Measurements from ENCODE around the gene RNF135. TPM values are rescaled to one million over a fixed set of nuclear protein-coding genes. Genes with fewer than 3 reads are reported as not detected.
"Not testable (repeated sequence)": the region's sequence is repeated elsewhere in the genome, so short reads cannot be mapped to it uniquely, and the experiment has no call there.

Gene RNF135
- polyA plus RNA-seq, 1 of the 3 experiments (the other 2 are of a cell fraction): not detected

DNA sequence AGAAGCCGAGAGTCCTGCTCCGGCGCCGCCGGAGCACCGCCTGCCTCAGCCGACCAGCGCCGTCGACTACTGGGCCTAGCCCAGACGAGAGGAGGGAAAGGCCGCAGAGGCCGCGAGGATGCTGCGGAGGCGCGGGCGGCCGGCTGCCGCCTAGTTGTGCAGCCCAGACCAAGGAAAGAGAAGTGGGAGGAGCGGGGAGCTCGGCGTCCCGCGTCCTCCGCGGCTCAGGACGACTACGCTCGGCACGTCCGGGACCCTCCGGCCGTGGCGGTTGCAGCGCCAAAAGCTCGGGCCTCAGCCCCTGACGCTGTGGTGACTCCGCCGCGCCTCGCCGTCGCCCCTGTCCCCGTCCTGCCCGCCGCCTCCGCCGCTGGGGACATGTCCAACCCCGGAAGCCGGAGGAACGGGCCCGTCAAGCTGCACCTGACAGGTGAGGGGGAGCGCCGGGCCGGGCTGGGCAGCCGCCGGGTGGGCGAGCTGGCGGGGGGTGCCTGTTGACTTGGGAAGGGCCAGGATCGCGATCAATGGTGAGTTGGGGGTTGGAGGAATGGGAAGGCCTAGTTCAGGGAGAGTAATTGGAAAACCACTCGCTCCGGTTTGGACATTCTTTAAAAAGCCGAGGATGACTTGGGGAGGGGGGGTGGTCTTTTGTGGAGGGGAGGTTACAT is 37.7 kb downstream of the RNF135 start:
- CTCF ChIA-PET: interaction anchor here (0.7 to 2.6 kb wide), 2 partner anchors 207 to 208 kb away, joined by 3 to 7 read pairs; no protein-coding TSS in a partner anchor
- Histone ChIP-seq H3K9me2 (no peaks in the 10 kb centered on the region), H3K27ac (ENCODE audit: low read depth in 2 of 2, low read length in 1 of 2) (no peak overlapping the region), H2AFZ (ENCODE audit: low read depth) (no peak overlapping the region), H3K4me1 (ENCODE audit: control insufficient read depth in 1 of 2, insufficient read depth in 2 of 2, low read depth in 1 of 2, low read length in 1 of 2) (peaks cover 0 to 11% of the 10 kb centered on the region in 2 experiments; a peak in 1 of 4 replicates), H3K79me2 (ENCODE audit: insufficient read depth) (no peaks in the 10 kb centered on the region), H3K4me2 (no peak overlapping the region), H3K9me3 (no peaks in the 10 kb centered on the region), H3K27me3 (ENCODE audit: insufficient read depth) (no peaks in the 10 kb centered on the region), H3K4me3 (ENCODE audit: low read depth in 2 of 2, low read length in 1 of 2) (no peak overlapping the region), H4K20me1 (ENCODE audit: insufficient read depth) (no peaks in the 10 kb centered on the region), H3K9ac (no peak overlapping the region), H3F3A (replicated peaks; ENCODE audit: insufficient read depth) (peaks cover 18% of the 10 kb centered on the region), H3K36me3 (replicated peaks in 1 of 2; ENCODE audit: control insufficient read depth in 1 of 2, insufficient read depth in 2 of 2, low read length in 1 of 2) (no peaks in the 10 kb centered on the region)
- DNase-seq: no peak
- 97% methylated on average over 56 of the region's 65 CpGs for WGBS (ENCODE audit: low lambda C conversion rate)
- POLR2A ChIA-PET: no interaction called here
- TF ChIP-seq, protein P1, sequence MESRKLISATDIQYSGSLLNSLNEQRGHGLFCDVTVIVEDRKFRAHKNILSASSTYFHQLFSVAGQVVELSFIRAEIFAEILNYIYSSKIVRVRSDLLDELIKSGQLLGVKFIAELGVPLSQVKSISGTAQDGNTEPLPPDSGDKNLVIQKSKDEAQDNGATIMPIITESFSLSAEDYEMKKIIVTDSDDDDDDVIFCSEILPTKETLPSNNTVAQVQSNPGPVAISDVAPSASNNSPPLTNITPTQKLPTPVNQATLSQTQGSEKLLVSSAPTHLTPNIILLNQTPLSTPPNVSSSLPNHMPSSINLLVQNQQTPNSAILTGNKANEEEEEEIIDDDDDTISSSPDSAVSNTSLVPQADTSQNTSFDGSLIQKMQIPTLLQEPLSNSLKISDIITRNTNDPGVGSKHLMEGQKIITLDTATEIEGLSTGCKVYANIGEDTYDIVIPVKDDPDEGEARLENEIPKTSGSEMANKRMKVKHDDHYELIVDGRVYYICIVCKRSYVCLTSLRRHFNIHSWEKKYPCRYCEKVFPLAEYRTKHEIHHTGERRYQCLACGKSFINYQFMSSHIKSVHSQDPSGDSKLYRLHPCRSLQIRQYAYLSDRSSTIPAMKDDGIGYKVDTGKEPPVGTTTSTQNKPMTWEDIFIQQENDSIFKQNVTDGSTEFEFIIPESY (IDR thresholded peaks at IDR 0.05; ENCODE audit: borderline replicate concordance, low read depth): no peak
- no peak for TF ChIP-seq RAD21 (IDR thresholded peaks at IDR 0.05; ENCODE audit: low read length)
- TF ChIP-seq, protein P2, sequence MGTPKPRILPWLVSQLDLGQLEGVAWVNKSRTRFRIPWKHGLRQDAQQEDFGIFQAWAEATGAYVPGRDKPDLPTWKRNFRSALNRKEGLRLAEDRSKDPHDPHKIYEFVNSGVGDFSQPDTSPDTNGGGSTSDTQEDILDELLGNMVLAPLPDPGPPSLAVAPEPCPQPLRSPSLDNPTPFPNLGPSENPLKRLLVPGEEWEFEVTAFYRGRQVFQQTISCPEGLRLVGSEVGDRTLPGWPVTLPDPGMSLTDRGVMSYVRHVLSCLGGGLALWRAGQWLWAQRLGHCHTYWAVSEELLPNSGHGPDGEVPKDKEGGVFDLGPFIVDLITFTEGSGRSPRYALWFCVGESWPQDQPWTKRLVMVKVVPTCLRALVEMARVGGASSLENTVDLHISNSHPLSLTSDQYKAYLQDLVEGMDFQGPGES (IDR thresholded peaks at IDR 0.05; ENCODE audit: low read depth, low read length): no peak
- TF ChIP-seq NFIC (IDR thresholded peaks at IDR 0.05; ENCODE audit: borderline replicate concordance): no peak
- no peak for TF ChIP-seq POLR2AphosphoS5 (IDR thresholded peaks at IDR 0.05; ENCODE audit: low read depth, low read length)
- TF ChIP-seq NRF1 (IDR thresholded peaks at IDR 0.05; ENCODE audit: low read depth, low read length): no peak
- TF ChIP-seq SMC3 (IDR thresholded peaks at IDR 0.05; ENCODE audit: low read depth, low read length): no peak
- TF ChIP-seq YY1 (IDR thresholded peaks at IDR 0.05; ENCODE audit: low read depth): no peak
- TF ChIP-seq, protein P3, sequence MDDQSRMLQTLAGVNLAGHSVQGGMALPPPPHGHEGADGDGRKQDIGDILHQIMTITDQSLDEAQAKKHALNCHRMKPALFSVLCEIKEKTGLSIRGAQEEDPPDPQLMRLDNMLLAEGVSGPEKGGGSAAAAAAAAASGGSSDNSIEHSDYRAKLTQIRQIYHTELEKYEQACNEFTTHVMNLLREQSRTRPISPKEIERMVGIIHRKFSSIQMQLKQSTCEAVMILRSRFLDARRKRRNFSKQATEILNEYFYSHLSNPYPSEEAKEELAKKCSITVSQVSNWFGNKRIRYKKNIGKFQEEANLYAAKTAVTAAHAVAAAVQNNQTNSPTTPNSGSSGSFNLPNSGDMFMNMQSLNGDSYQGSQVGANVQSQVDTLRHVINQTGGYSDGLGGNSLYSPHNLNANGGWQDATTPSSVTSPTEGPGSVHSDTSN (IDR thresholded peaks at IDR 0.05): no peak
- TF ChIP-seq RCOR1 (IDR thresholded peaks at IDR 0.05; ENCODE audit: low read length): no peak
- TF ChIP-seq EP300 (IDR thresholded peaks at IDR 0.05; ENCODE audit: borderline replicate concordance in 1 of 2, low read depth in 1 of 2, low read length in 1 of 2): no peak
- TF ChIP-seq, protein P4, sequence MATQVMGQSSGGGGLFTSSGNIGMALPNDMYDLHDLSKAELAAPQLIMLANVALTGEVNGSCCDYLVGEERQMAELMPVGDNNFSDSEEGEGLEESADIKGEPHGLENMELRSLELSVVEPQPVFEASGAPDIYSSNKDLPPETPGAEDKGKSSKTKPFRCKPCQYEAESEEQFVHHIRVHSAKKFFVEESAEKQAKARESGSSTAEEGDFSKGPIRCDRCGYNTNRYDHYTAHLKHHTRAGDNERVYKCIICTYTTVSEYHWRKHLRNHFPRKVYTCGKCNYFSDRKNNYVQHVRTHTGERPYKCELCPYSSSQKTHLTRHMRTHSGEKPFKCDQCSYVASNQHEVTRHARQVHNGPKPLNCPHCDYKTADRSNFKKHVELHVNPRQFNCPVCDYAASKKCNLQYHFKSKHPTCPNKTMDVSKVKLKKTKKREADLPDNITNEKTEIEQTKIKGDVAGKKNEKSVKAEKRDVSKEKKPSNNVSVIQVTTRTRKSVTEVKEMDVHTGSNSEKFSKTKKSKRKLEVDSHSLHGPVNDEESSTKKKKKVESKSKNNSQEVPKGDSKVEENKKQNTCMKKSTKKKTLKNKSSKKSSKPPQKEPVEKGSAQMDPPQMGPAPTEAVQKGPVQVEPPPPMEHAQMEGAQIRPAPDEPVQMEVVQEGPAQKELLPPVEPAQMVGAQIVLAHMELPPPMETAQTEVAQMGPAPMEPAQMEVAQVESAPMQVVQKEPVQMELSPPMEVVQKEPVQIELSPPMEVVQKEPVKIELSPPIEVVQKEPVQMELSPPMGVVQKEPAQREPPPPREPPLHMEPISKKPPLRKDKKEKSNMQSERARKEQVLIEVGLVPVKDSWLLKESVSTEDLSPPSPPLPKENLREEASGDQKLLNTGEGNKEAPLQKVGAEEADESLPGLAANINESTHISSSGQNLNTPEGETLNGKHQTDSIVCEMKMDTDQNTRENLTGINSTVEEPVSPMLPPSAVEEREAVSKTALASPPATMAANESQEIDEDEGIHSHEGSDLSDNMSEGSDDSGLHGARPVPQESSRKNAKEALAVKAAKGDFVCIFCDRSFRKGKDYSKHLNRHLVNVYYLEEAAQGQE (IDR thresholded peaks at IDR 0.05; ENCODE audit: low read depth, low read length): no peak
- no peak for TF ChIP-seq CHD2 (IDR thresholded peaks at IDR 0.05; ENCODE audit: low read length, partially characterized antibody)
- no peak for TF ChIP-seq ELF1 (IDR thresholded peaks at IDR 0.05)
- TF ChIP-seq GABPA (IDR thresholded peaks at IDR 0.05; ENCODE audit: low read depth): no peak
- no peak for TF ChIP-seq RXRA (IDR thresholded peaks at IDR 0.05; ENCODE audit: borderline replicate concordance, low read depth)
- TF ChIP-seq, protein P5, sequence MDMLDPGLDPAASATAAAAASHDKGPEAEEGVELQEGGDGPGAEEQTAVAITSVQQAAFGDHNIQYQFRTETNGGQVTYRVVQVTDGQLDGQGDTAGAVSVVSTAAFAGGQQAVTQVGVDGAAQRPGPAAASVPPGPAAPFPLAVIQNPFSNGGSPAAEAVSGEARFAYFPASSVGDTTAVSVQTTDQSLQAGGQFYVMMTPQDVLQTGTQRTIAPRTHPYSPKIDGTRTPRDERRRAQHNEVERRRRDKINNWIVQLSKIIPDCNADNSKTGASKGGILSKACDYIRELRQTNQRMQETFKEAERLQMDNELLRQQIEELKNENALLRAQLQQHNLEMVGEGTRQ (IDR thresholded peaks at IDR 0.05; ENCODE audit: borderline replicate concordance, low read depth, low read length): no peak

DNA sequence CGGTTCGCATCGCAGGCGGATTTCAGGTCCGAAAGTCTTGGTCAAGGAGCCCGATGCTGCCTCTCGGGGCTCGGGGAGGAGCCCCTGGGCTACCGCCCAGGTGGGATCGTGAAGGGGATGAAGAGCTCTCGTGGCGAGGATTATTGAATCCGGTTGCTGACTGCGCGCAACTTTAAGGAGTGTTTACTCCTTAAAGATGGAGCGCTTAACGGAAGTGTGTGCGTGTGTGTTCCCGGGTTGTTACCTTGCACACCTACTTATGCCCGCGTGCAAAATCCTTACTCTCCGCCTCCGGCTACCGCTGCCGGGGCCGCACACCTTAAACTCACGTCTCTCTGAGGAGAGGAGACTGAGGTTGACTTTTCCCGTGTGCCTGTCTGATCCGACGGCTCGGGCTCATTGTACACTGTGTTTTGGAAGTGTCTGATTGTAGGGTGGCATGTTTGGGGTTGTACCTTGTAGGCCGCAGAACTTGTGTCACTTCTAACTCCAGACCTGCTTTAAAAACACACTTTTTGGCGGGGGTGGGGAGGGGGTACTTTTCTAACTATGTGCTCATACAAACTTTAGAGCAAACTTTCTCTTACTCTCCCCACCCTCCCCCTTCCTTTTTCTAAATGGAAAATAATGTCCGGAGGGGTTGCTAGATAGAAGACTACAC is 38.3 kb downstream of the RNF135 start:
- H3K9me3 ChIP-seq; H4K20me1 ChIP-seq (ENCODE audit: insufficient read depth); DNase-seq; H3K79me2 ChIP-seq (ENCODE audit: insufficient read depth); H3K4me3 ChIP-seq (ENCODE audit: low read depth in 2 of 2, low read length in 1 of 2); H3K4me2 ChIP-seq; H3K27ac ChIP-seq (ENCODE audit: low read depth in 2 of 2, low read length in 1 of 2); POLR2A ChIA-PET; H3K9me2 ChIP-seq; H3K27me3 ChIP-seq (ENCODE audit: insufficient read depth); H3K36me3 ChIP-seq (replicated peaks in 1 of 2; ENCODE audit: control insufficient read depth in 1 of 2, insufficient read depth in 2 of 2, low read length in 1 of 2); H3K9ac ChIP-seq; H2AFZ ChIP-seq (ENCODE audit: low read depth): not testable (repeated sequence)
- 97% methylated on average over 33 of the region's 34 CpGs for WGBS (ENCODE audit: low lambda C conversion rate)
- Histone ChIP-seq H3K4me1 (ENCODE audit: control insufficient read depth in 1 of 2, insufficient read depth in 2 of 2, low read depth in 1 of 2, low read length in 1 of 2) (peaks cover 0 to 11% of the 10 kb centered on the region in 2 experiments; a peak in 1 of 4 replicates), H3F3A (replicated peaks; ENCODE audit: insufficient read depth) (peaks cover 18% of the 10 kb centered on the region)
- CTCF ChIA-PET: interaction anchor here (0.7 kb wide), 1 partner anchor 207 kb away, joined by 3 read pairs; no protein-coding TSS in a partner anchor

Measured in SK-N-SH (cell line).